IPS-NIHi11 (cell line): ENCODE data around the gene KEAP1.

Experiments
- DNase-seq: peaks from one replicate; pipeline ENCODE4 v3.0.0; 2012; ENCODE audit warnings: mixed read lengths, low spot score

Gene KEAP1

GRCh38 chr19:10523135-10523636, 20.0 kb upstream of the KEAP1 start:
- DNase-seq: no peak

GRCh38 chr19:10521461-10522171, 18.5 kb upstream of the KEAP1 start:
- DNase-seq: no peak

- no peak for DNase-seq
Observed at GRCh38 chr19:10520652-10521318, 17.6 kb upstream of the KEAP1 start.

- no peak for DNase-seq
Observed at GRCh38 chr19:10519421-10519820, 16.3 kb upstream of the KEAP1 start.

GRCh38 chr19:10518444-10519361, 15.5 kb upstream of the KEAP1 start:
- DNase-seq: peak; percentile 31

GRCh38 chr19:10517760-10518443, 14.7 kb upstream of the KEAP1 start:
- DNase-seq: peak; percentile 76

- peak; percentile 72 for DNase-seq
Observed at GRCh38 chr19:10517361-10517759, 14.2 kb upstream of the KEAP1 start, which contains the start of gene S1PR5. S1PR5 (minus strand) TSS chr19:10517447; CDS start chr19:10515011, 2,436 bp downstream.

GRCh38 chr19:10516671-10517286, 13.6 kb upstream of the KEAP1 start:
- peak; percentile 32 for DNase-seq

- DNase-seq: no peak
Observed at GRCh38 chr19:10516064-10516385, 12.9 kb upstream of the KEAP1 start.

- peak; percentile 85 for DNase-seq
Observed at GRCh38 chr19:10514211-10515145, 11.3 kb upstream of the KEAP1 start.

GRCh38 chr19:10513223-10513622, 10.1 kb upstream of the KEAP1 start:
- no peak for DNase-seq

GRCh38 chr19:10510301-10510802, 7.2 kb upstream of the KEAP1 start:
- DNase-seq: peak; percentile 75

GRCh38 chr19:10508707-10509106, 5.6 kb upstream of the KEAP1 start:
- no peak for DNase-seq

- DNase-seq: no peak
Observed at GRCh38 chr19:10508036-10508435, 4.9 kb upstream of the KEAP1 start.

- DNase-seq: peak; percentile 72
Observed at GRCh38 chr19:10505583-10506229, 2.5 kb upstream of the KEAP1 start.

- DNase-seq: peak; percentile 95
Observed at GRCh38 chr19:10502524-10503001, 593 bp downstream of the KEAP1 start.

GRCh38 chr19:10501971-10502523, 1.1 kb downstream of the KEAP1 start:
- peak; percentile 71 for DNase-seq

GRCh38 chr19:10500247-10500592, 2.9 kb downstream of the KEAP1 start:
- DNase-seq: no peak
